Calu3 (cell line): ENCODE measurements around the gene RHBDL1. TPM values are rescaled to one million over a fixed set of nuclear protein-coding genes. Genes with fewer than 3 reads are reported as not detected.

Experiments
- BruUV-seq: library from RNA; stranded (reverse); fragments of 400-500 nt; replicated peaks from 2 replicates; lab custom pipeline; 2021; lab: Mats Ljungman, UMichigan
- CTCF ChIA-PET: fragments of 300-600 bp; sonication (Branson Sonifier 250); formaldehyde crosslinking; loops from one replicate; lab custom pipeline; 2022; ENCODE audit warnings: antibody characterized with exemption; lab: Charles Lee
- DNase-seq: peaks from one replicate; pipeline ENCODE4 v3.0.0; 2022
- H3K27ac Mint-ChIP-seq: one replicate; pipeline ENCODE4 v1.8.0; 2022; ENCODE audit warnings: mixed read lengths; ENCODE audit not compliant: unreplicated experiment
- H3K27me3 Mint-ChIP-seq: one replicate; pipeline ENCODE4 v1.8.0; 2022; ENCODE audit warnings: mixed read lengths; ENCODE audit not compliant: unreplicated experiment
- H3K36me3 Mint-ChIP-seq: one replicate; pipeline ENCODE4 v1.8.0; 2022; ENCODE audit warnings: mild to moderate bottlenecking, moderate library complexity, mixed read lengths; ENCODE audit not compliant: insufficient read depth, unreplicated experiment
- H3K4me1 Mint-ChIP-seq: one replicate; pipeline ENCODE4 v1.8.0; 2022; ENCODE audit warnings: mild to moderate bottlenecking, low read depth, mixed read lengths; ENCODE audit not compliant: unreplicated experiment
- H3K4me3 Mint-ChIP-seq: one replicate; pipeline ENCODE4 v1.8.0; 2022; ENCODE audit warnings: mild to moderate bottlenecking, low read depth, moderate library complexity, mixed read lengths; ENCODE audit not compliant: unreplicated experiment
- H3K9me3 Mint-ChIP-seq: one replicate; pipeline ENCODE4 v1.8.0; 2022; ENCODE audit warnings: low read depth, mixed read lengths; ENCODE audit not compliant: unreplicated experiment
- CTCF ChIP-seq: fragments of 200-600 bp; IDR thresholded peaks from one replicate; pipeline ENCODE4 v1.8.0; 2022; ENCODE audit warnings: antibody characterized with exemption; ENCODE audit not compliant: unreplicated experiment
- intact Hi-C: fragments of 100-400 bp; cut with micrococcal nuclease; formaldehyde crosslinking; loops from one replicate; pipeline ENCODE4 v1.10.0; 2022; ENCODE audit not compliant: unreplicated experiment
- total RNA-seq: library from RNA; stranded (reverse); gene quantifications from 2 replicates; pipeline ENCODE4 v1.2.3, GENCODE V29; 2022

RHBDL1 gene
- total RNA-seq, 1 experiment from 2014 or later, result 2.6 TPM

GRCh38 chr16:667780-668518 lies 7.5 kb upstream of the RHBDL1 start, which contains the start of gene RHOT2:
Gene RHOT2 (plus strand): TSS chr16:668132. CDS start chr16:668200, 68 bp downstream.
- peak within 1 kb of the TSS; percentile 61 for H3K27ac Mint-ChIP-seq

GRCh38 chr16:668519-669171 lies 6.8 kb upstream of the RHBDL1 start:
- Mint-ChIP-seq H3K9me3 (no peaks in the 10 kb centered on the region), H3K36me3 (peaks cover 51% of the 10 kb centered on the region), H3K4me1 (no peaks in the 10 kb centered on the region), H3K27ac (no peak overlapping the region), H3K4me3 (peak overlapping the region; percentile 87), H3K27me3 (no peaks in the 10 kb centered on the region)
- intact Hi-C loops, result no loop called here
- BruUV-seq, result no TSS peak
- no peak for DNase-seq
- CTCF ChIA-PET, result interaction anchor here (0.5 to 1.3 kb wide), 2 partner anchors 21 to 316 kb away, joined by 3 to 5 read pairs; partner anchors contain the start of gene AXIN1
- no peak for TF ChIP-seq CTCF

More at GRCh38 chr16:667780-668518, 7.5 kb upstream of the RHBDL1 start, which contains the start of gene RHOT2:
- DNase-seq, result peak; percentile 97
- Mint-ChIP-seq H3K9me3 (no peaks in the 10 kb centered on the region), H3K36me3 (peaks cover 46% of the 10 kb centered on the region), H3K27me3 (no peaks in the 10 kb centered on the region), H3K4me1 (no peaks in the 10 kb centered on the region), H3K4me3 (peak within 1 kb of the TSS; percentile 87)
- CTCF ChIA-PET, result interaction anchor here (0.5 to 1.3 kb wide), 3 partner anchors 20 to 663 kb away, joined by 3 read pairs; partner anchors contain the start of gene HAGHL
- peak; percentile 83 for TF ChIP-seq CTCF
- intact Hi-C loops, result no loop called here
- BruUV-seq, result no TSS peak

GRCh38 chr16:669666-670065 lies 5.8 kb upstream of the RHBDL1 start:
- Mint-ChIP-seq H3K4me1 (no peaks in the 10 kb centered on the region), H3K27me3 (no peaks in the 10 kb centered on the region), H3K4me3 (peak overlapping the region; percentile 87), H3K27ac (no peak overlapping the region), H3K36me3 (peaks cover 60% of the 10 kb centered on the region), H3K9me3 (no peaks in the 10 kb centered on the region)
- BruUV-seq, result no TSS peak
- no peak for TF ChIP-seq CTCF
- intact Hi-C loops, result no loop called here
- DNase-seq, result no peak
- CTCF ChIA-PET, result no interaction called here

- TF ChIP-seq CTCF, result no peak
- DNase-seq, result no peak
- H3K4me1 Mint-ChIP-seq, result no peaks in the 10 kb centered on the region
- no peaks in the 10 kb centered on the region for H3K27me3 Mint-ChIP-seq
- no peak overlapping the region for H3K27ac Mint-ChIP-seq
- BruUV-seq, result TSS peak; percentile 17
- H3K4me3 Mint-ChIP-seq, result peak overlapping the region; percentile 87
- CTCF ChIA-PET, result no interaction called here
- H3K9me3 Mint-ChIP-seq, result no peaks in the 10 kb centered on the region
- intact Hi-C loops, result no loop called here
- H3K36me3 Mint-ChIP-seq, result peaks cover 68% of the 10 kb centered on the region
Observed at GRCh38 chr16:670485-671352, 4.8 kb upstream of the RHBDL1 start.
